Epithelial cell of esophagus (primary cell): ENCODE results near the gene RNF186.

Experiments
- DNase-seq: peaks from one replicate; pipeline ENCODE4 v3.0.0; 2010; ENCODE audit warnings: low read depth
- H3K4me3 ChIP-seq: 2 replicates; pipeline ENCODE4 v1.5.1; 2011; ENCODE audit warnings: mild to moderate bottlenecking, low read length, control low read depth
- CTCF ChIP-seq: IDR thresholded peaks from 2 replicates; pipeline ENCODE4 v1.5.1; 2011; ENCODE audit warnings: low read depth, mild to moderate bottlenecking, low read length, control low read depth, inconsistent platforms; ENCODE audit not compliant: insufficient read depth; ENCODE audit errors: missing control alignments

Gene RNF186

GRCh38 chr1:19814681-19815503 lies at the start of gene RNF186:
Gene RNF186, minus strand, starts transcription at chr1:19815283. Its CDS starts 182 bp downstream, at chr1:19815101.
- no peak for TF ChIP-seq CTCF
- DNase-seq: no peak
- H3K4me3 ChIP-seq: no peak within 1 kb of the TSS

GRCh38 chr1:19864570-19865160 lies 49.6 kb upstream of the RNF186 start:
- no peak for TF ChIP-seq CTCF
- H3K4me3 ChIP-seq: no peak overlapping the region
- DNase-seq: no peak

- TF ChIP-seq CTCF: no peak
- no peak for DNase-seq
- no peak overlapping the region for H3K4me3 ChIP-seq
Measured at GRCh38 chr1:19862944-19863343, 47.9 kb upstream of the RNF186 start.

GRCh38 chr1:19861842-19862530 lies 46.9 kb upstream of the RNF186 start:
- H3K4me3 ChIP-seq: no peak overlapping the region
- peak; percentile 27 for DNase-seq
- TF ChIP-seq CTCF: no peak

- peak; percentile 26 for DNase-seq
Measured at GRCh38 chr1:19861034-19861433, 46.0 kb upstream of the RNF186 start.

GRCh38 chr1:19860418-19860817 lies 45.3 kb upstream of the RNF186 start:
- H3K4me3 ChIP-seq: no peak overlapping the region
- DNase-seq: no peak
- TF ChIP-seq CTCF: no peak

More at GRCh38 chr1:19861034-19861433, 46.0 kb upstream of the RNF186 start:
- no peak overlapping the region for H3K4me3 ChIP-seq
- TF ChIP-seq CTCF: no peak
